ENCODE results near the gene FGA. TPM values are rescaled to one million over a fixed set of nuclear protein-coding genes. Genes with fewer than 3 reads are reported as not detected.

Gene FGA
- total RNA-seq, 4 donors from 2014 or later = not detected

DNA sequence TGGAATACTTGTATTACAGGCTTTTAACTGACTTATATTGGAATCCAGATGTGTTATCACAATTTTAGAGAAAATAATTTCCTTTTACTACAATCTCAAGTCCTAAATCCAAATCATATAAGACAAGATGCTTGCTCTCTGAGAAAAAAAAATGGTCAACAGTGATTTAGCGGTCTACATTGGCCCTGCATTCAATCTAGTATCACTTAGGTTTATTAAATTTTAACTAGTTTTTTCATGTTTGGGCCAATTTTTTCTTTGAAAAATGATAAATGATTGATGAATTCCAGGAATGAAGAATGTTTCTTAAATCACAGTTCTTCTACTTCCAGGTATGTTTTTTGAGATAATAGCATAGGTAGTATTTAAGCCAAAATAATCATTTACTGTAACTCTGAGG lies 24.7 kb upstream of the FGA start:
- DNase-seq (ENCODE audit: low spot score) (no peak), ATAC-seq (ENCODE audit: low FRiP score) (no peak)
- TF ChIP-seq, protein P1, sequence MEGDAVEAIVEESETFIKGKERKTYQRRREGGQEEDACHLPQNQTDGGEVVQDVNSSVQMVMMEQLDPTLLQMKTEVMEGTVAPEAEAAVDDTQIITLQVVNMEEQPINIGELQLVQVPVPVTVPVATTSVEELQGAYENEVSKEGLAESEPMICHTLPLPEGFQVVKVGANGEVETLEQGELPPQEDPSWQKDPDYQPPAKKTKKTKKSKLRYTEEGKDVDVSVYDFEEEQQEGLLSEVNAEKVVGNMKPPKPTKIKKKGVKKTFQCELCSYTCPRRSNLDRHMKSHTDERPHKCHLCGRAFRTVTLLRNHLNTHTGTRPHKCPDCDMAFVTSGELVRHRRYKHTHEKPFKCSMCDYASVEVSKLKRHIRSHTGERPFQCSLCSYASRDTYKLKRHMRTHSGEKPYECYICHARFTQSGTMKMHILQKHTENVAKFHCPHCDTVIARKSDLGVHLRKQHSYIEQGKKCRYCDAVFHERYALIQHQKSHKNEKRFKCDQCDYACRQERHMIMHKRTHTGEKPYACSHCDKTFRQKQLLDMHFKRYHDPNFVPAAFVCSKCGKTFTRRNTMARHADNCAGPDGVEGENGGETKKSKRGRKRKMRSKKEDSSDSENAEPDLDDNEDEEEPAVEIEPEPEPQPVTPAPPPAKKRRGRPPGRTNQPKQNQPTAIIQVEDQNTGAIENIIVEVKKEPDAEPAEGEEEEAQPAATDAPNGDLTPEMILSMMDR (IDR thresholded peaks at IDR 0.05) = no peak

DNA sequence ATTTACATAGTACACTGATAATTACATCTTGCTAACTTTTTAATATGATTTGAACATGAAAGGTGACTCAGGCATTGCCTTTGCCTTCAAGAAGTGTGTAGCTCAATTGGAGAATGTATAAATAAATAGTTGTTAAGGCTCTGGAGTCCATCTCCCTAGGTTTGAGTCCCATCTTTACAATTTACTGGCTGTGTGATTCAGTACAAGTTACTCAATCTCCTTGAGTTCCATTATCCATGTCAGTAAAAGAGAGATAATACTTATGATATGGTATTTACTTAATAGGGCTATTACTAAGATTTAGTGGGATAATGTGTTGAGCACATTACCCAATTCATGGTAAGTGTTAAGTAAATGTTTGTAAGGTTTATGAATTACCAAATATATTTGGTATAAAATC lies 23.8 kb upstream of the FGA start:
- DNase-seq (ENCODE audit: low spot score) = no peak
- TF ChIP-seq, protein P1 (IDR thresholded peaks at IDR 0.05) = no peak
- no peak for ATAC-seq (ENCODE audit: low FRiP score)

DNA sequence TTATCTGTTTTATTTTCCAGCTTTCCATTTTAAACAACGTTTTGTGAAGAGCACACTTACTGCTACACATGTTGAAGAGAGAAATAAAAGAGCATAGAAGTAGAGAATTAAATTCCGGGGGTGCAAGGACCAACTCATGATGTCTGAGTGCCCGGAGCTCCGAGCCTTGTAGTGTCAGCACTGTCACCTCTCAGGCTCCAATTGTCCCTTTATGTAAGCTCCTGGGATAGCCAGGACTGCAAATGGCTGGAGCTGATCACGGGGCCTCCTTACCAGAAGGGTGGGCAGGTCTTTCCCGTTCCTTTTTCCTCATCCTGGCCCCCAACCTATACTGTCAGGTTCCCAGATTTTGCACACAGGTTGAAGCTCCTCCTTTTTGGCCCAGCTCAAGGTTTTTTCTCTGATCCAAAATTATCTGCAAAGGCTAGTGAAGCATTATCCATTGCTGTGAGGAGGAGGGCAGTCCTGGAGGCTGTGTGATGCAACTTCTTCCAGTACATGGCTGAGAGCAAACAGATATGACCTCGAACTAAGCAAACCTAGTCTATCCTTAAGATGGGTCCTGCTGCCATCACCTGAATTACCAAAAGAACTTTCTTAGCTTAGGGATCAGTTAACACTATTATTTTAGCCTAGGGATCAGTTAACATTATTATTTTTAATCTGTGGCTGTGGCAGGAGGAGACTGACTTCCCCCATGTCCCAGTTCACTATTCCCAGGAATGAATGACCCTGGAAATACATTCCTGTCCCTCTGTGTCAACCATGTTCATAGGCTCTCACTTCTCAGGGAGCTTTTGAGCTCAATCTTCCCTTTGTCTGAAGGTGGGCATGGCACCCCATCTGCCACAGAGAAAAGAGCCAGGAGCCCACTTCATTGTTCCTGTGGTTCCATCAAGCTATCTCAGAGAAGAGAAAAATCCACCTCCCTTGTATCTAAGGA lies 22.2 kb upstream of the FGA start, which contains the start of gene FGG:
Gene FGG (minus strand): TSS at position 185 of the 943 bp plus-strand sequence. CDS start 47 bp downstream, at position 138.
- TF ChIP-seq, protein P1 (IDR thresholded peaks at IDR 0.05) = no peak
- DNase-seq (ENCODE audit: low spot score) (no peak), ATAC-seq (ENCODE audit: low FRiP score) (no peak)

DNA sequence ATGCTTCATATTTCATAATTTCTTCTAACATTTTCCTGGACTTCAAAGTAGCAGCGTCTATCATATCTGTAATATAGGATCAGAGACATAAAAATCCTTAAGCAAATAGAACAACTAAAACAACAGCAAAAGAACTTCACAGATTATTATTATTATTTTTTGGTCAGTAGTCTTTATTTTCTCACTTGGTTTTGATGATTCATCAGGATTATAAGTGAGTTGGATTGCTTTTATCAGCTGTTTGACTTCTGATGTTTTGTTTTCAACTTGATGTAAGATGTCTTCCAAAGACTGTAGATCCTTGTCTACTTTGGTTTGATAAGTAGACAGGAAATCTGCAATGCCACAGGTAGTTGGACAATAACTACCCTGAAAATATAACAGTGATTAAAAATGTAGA lies 21.3 kb upstream of the FGA start:
- TF ChIP-seq, protein P1 (IDR thresholded peaks at IDR 0.05) = no peak
- ATAC-seq (ENCODE audit: low FRiP score) (no peak), DNase-seq (ENCODE audit: low spot score) (no peak)

DNA sequence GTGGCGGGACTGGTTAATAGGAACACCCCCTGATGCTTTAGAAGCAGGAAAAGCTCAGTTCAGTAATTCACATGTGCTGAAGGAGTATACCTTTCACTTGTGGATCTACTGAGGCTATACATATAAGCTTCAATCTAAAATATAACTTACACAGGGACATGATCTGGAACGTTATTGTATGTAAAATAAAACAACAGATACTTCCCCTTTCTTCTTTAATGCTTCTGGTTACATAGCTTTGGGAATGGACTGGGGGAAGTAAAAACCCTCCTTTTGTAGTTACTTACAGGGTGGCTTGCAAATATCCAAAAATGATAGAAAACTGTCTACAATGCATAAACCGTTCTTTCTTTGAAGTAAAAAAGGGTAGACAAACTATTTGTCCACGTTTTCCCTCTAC lies 20.0 kb upstream of the FGA start:
- TF ChIP-seq, protein P1 (IDR thresholded peaks at IDR 0.05) = no peak
- DNase-seq (ENCODE audit: low spot score) (no peak), ATAC-seq (ENCODE audit: low FRiP score) (no peak)

DNA sequence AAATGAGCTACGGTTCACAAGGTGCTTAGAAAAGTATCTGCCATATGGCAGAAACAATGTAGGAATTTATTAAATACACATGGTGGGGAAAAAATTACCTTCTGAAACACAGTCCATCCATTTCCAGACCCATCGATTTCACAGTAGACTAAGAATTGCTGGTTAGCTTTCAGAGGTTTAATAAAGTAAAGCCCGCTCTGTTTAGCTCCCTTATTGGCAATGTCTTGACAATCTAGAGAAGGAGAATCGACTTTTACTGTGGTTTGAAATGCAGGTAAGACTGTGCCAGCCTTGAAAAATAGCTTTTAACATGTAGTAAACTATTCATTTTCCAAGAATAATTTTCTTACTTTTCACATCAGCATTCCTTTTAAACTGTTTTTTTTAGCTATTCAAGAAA lies 19.0 kb upstream of the FGA start:
- DNase-seq (ENCODE audit: low spot score) (no peak), ATAC-seq (ENCODE audit: low FRiP score) (no peak)
- TF ChIP-seq, protein P1 (IDR thresholded peaks at IDR 0.05) = no peak

Measured in omental fat pad (tissue), 4 donors.